GM10248 (cell line): ENCODE data around the gene ZCCHC18.

ENCODE experiments used
- CTCF ChIA-PET: fragments of 300-600 bp; sonication (Branson Sonifier 250); formaldehyde crosslinking; extraction: SDS; loops from one replicate; lab custom pipeline; 2021; ENCODE audit warnings: antibody characterized with exemption; lab: Yijun Ruan, JAX
- POLR2A ChIA-PET: fragments of 350-650 bp; sonication (Branson Sonifier 250); formaldehyde crosslinking; extraction: SDS; loops from one replicate; lab custom pipeline; 2020; ENCODE audit warnings: antibody characterized with exemption; lab: Yijun Ruan, JAX
- DNase-seq: peaks from one replicate; pipeline ENCODE4 v3.0.0; 2012; ENCODE audit errors: extremely low spot score
- TF ChIP-seq, protein P1 (sequence below): IDR thresholded peaks from 2 replicates; pipeline ENCODE4 v1.5.1; 2012; ENCODE audit warnings: mild to moderate bottlenecking, low read depth; ENCODE audit errors: extremely low read depth, missing control alignments, control extremely low read depth

ZCCHC18 gene

DNA sequence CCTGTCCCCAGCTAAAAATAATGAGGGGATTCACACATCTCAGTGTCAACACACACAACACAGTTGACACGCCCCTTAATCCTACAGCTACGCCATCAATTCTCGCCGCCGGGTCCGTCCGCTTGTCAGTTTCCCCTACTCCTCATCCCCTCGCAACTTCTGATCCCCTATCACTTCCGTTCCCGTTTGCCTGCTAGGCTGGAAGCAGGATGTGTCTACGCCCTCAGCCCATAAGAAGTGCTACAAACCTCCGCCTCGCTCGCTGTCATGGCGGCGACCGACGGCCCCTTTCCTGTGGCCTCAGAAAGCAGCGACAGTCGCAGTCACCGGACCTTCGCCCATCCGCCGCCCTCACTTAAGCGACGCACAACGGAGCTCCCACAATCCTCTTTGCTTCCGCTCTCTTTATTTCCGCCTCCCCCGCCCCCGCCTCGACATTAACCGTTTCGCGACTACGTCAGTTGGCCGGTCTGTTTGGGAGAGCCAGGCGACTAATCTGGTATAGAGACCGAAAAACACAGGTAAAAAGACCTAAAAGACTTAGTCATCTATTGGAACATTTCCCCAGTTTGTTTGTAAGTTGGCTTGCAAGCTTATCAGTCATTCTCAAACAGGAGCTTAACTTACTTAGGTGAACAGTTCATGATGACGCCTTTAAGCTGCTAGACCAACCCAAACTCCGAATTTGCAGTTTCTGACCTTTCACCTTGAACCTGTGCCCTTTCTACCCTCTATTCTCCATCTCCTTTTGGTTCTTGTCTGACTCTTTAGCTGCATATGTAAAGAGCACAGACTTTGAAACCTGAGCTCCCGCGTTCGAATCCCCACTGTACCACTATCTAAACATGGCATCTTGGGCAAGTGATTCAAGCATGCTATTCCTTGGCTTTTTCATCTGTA is 44.6 kb downstream of the ZCCHC18 start, which contains the start of gene SLC25A53:
SLC25A53 (minus strand) TSS at position 380 of the 900 bp plus-strand sequence. CDS start 51,752 bp downstream, outside the sequence.
- TF ChIP-seq, protein P1, sequence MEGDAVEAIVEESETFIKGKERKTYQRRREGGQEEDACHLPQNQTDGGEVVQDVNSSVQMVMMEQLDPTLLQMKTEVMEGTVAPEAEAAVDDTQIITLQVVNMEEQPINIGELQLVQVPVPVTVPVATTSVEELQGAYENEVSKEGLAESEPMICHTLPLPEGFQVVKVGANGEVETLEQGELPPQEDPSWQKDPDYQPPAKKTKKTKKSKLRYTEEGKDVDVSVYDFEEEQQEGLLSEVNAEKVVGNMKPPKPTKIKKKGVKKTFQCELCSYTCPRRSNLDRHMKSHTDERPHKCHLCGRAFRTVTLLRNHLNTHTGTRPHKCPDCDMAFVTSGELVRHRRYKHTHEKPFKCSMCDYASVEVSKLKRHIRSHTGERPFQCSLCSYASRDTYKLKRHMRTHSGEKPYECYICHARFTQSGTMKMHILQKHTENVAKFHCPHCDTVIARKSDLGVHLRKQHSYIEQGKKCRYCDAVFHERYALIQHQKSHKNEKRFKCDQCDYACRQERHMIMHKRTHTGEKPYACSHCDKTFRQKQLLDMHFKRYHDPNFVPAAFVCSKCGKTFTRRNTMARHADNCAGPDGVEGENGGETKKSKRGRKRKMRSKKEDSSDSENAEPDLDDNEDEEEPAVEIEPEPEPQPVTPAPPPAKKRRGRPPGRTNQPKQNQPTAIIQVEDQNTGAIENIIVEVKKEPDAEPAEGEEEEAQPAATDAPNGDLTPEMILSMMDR: no peak
- peak; percentile 67 for DNase-seq
- ChIA-PET CTCF (interaction anchor here (0.6 to 2.8 kb wide), 6 partner anchors 9 to 224 kb away, joined by 3 to 23 read pairs (median 4); partner anchors contain the start of genes FAM199X and ZCCHC18), POLR2A (interaction anchor here (1.9 kb wide), 1 partner anchor 9 kb away, joined by 13 read pairs; the partner anchor contains the start of gene FAM199X)
